HG02623 (cell line): ENCODE data around the gene MAD2L1.

ENCODE experiments used
- ATAC-seq: cut with Tn5 transposase; IDR thresholded peaks from one replicate; pipeline ENCODE4 v1.9.1; 2021; ENCODE audit warnings: moderate library complexity; ENCODE audit not compliant: unreplicated experiment

MAD2L1 gene

GRCh38 chr4:120059036-120059435, 7.6 kb downstream of the MAD2L1 start:
- ATAC-seq, result no peak

DNA sequence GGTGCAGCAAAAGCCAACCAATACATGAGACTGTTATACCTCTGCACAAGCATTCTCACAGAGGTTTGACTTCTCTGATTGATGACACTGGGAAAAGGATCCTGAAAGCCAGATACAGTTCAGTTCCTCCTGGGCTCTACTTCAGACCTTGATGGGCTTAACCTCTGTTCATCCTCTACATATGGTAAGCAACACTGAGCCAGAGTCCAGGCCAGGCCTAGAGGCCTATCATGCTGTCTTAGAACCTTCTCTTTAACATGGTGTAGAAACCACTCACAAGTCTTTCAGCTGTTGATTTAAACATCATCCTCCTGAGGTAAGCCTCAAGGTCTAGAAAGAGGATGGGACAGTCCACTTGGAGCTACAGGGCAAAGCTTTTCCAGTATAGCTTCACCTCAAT, 9.2 kb downstream of the MAD2L1 start:
- ATAC-seq, result no peak

DNA sequence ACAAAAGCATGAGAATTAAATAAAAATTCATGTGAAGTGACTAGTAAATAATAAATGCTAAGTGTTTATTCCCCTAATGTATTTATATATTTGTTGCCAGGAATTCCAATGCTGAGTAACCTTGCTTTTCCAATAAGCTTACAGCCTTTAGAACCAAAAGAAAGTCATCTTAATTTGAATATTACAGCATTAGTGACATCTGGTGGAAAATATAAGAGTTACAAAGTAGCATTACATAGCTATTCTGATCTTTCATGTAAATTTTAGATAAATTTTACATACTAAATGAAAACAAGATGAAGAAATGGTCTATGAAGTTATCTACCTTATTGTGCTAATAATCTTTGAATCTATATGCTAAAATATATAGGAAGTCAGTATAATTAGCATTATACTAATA, 10.4 kb downstream of the MAD2L1 start:
- ATAC-seq, result no peak

- ATAC-seq, result no peak
These were observed 10.9 kb downstream of the MAD2L1 start for GRCh38 chr4:120055795-120056194.

GRCh38 chr4:120055162-120055561, 11.5 kb downstream of the MAD2L1 start:
- no peak for ATAC-seq

DNA sequence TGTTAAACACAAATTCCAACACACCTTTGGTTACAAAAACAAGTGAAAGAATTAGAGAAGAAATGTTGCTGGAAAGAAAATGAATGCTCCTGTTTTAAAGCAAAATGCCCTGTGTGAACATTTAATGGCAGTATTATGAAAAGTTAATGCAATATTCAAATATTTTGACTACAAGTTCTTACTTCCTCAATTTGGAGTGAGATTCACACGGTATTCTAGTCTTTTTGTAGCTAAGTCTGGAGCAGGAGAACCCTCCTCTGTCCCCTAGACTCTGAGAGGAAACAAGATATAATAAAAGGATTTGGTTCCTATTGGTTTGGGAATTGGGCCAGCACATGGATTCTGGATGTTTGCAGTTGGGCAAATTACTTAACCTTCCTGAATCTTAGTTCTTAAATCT, 12.7 kb downstream of the MAD2L1 start:
- ATAC-seq, result peak; percentile 56

- no peak for ATAC-seq
These were observed 13.8 kb downstream of the MAD2L1 start for GRCh38 chr4:120052856-120053255.

GRCh38 chr4:120051253-120051652, 15.4 kb downstream of the MAD2L1 start:
- no peak for ATAC-seq

GRCh38 chr4:120049732-120050494, 16.7 kb downstream of the MAD2L1 start:
- peak; percentile 91 for ATAC-seq

GRCh38 chr4:120043828-120044227, 22.8 kb downstream of the MAD2L1 start:
- ATAC-seq, result no peak

- no peak for ATAC-seq
These were observed 29.2 kb downstream of the MAD2L1 start for GRCh38 chr4:120037411-120037810.

GRCh38 chr4:120034913-120035312, 31.7 kb downstream of the MAD2L1 start:
- ATAC-seq, result no peak

GRCh38 chr4:120026853-120027252, 39.8 kb downstream of the MAD2L1 start:
- ATAC-seq, result no peak

GRCh38 chr4:120025516-120025915, 41.1 kb downstream of the MAD2L1 start:
- no peak for ATAC-seq

- ATAC-seq, result no peak
These were observed 47.9 kb downstream of the MAD2L1 start for GRCh38 chr4:120018786-120019185.

- no peak for ATAC-seq
These were observed 48.5 kb downstream of the MAD2L1 start for GRCh38 chr4:120017939-120018692.

GRCh38 chr4:120011725-120012124, 54.9 kb downstream of the MAD2L1 start:
- ATAC-seq, result no peak

GRCh38 chr4:120010646-120011045, 56.0 kb downstream of the MAD2L1 start:
- ATAC-seq, result no peak

GRCh38 chr4:120009731-120010130, 56.9 kb downstream of the MAD2L1 start:
- ATAC-seq, result no peak

GRCh38 chr4:120008957-120009356, 57.7 kb downstream of the MAD2L1 start:
- no peak for ATAC-seq

DNA sequence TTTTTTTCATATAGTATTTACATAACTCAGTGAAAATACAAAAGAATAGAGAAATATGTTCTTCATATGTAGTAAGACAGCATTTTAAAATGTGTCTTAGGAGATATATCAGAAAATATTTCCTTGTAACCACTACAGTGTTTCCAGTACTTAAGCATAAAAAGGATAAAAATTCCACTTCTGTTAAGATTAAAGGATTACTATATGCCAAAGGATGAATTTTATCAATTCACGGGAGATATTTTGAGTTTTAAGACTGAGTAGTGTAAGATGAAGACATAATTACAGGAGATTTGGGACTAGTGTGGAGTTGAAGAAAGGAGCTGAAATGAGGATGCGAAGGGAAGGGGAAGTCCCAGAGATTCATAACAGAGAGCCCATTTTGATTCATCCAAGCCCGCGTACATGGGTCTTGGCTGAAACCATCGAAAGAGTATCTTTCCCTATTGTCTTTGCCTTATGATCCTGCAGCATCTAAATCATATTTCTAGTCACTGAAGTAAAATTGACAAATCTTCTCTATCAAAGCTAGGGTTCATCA, 58.7 kb downstream of the MAD2L1 start:
- ATAC-seq, result no peak
